ENCODE data around the gene DHRSX. TPM values are rescaled to one million over a fixed set of nuclear protein-coding genes. Genes with fewer than 3 reads are reported as not detected.

DHRSX gene
- total and polyA plus RNA-seq, 9 of the 15 experiments (the other 6 are each of a cell fraction or from before 2014, with no cell fraction given), result 0.59 to 11.0 (median 6.2) TPM

- TF ChIP-seq ZBTB40 (IDR thresholded peaks at IDR 0.05), result peak; percentile 28
- no peak; the same call in 1 of the 2 replicates for TF ChIP-seq ZBTB40 (CRISPR knock-in tag; IDR thresholded peaks at IDR 0.05)
- TF ChIP-seq PRPF4 (IDR thresholded peaks at IDR 0.05; ENCODE audit: insufficient read depth, low read depth, low read length, poor library complexity, severe bottlenecking), result no peak
- TF ChIP-seq TEAD2 (tag; IDR thresholded peaks at IDR 0.05), result peak; percentile 51; the same call in 1 of the 2 replicates
- TF ChIP-seq BCOR (IDR thresholded peaks at IDR 0.05), result peak; percentile 56
- TF ChIP-seq SMAD4 (CRISPR knock-in tag; conservative IDR thresholded peaks at IDR 0.05), result 0 out of 2 replicates have a peak, but pooled peaks have one; percentile 31
- TF ChIP-seq SPI1 (IDR thresholded peaks at IDR 0.05; ENCODE audit: borderline replicate concordance, low read depth, low read length), result no peak
- peak in 1 of 2 experiments; percentile 61; a peak in 2 of 4 replicates for TF ChIP-seq HDAC1 (IDR thresholded peaks at IDR 0.05)
- TF ChIP-seq NFIC (IDR thresholded peaks at IDR 0.05), result peak; percentile 99
- TF ChIP-seq CTCFL (IDR thresholded peaks at IDR 0.05; ENCODE audit: borderline replicate concordance, insufficient read depth, low read depth, low read length, poor library complexity, severe bottlenecking), result no peak
- TF ChIP-seq AFF1 (IDR thresholded peaks at IDR 0.05; ENCODE audit: low read depth in 1 of 2, partially characterized antibody in 2 of 2), result peak in 1 of 2 experiments; percentile 74
- TF ChIP-seq ETV1 (tag; conservative IDR thresholded peaks at IDR 0.05; ENCODE audit: low read depth), result peak; percentile 47
Measured at GRCh38 chrX:2464677-2465166, 36.1 kb downstream of the DHRSX start (continued).
